Activated CD4-positive, alpha-beta T cell treated with anti-CD3 and anti-CD28 coated beads for 24 hours (primary cell): ENCODE data around the gene VAPB.
"Not testable (repeated sequence)": the region's sequence is repeated elsewhere in the genome, so short reads cannot be mapped to it uniquely, and the experiment has no call there.

ENCODE experiments used
- DNase-seq, 2 donors: peaks; one replicate each; pipeline ENCODE4 v3.0.0-alpha.2; 2020; ENCODE audit warnings: low read depth in 2 of 2

The VAPB gene, protein sequence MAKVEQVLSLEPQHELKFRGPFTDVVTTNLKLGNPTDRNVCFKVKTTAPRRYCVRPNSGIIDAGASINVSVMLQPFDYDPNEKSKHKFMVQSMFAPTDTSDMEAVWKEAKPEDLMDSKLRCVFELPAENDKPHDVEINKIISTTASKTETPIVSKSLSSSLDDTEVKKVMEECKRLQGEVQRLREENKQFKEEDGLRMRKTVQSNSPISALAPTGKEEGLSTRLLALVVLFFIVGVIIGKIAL

DNA sequence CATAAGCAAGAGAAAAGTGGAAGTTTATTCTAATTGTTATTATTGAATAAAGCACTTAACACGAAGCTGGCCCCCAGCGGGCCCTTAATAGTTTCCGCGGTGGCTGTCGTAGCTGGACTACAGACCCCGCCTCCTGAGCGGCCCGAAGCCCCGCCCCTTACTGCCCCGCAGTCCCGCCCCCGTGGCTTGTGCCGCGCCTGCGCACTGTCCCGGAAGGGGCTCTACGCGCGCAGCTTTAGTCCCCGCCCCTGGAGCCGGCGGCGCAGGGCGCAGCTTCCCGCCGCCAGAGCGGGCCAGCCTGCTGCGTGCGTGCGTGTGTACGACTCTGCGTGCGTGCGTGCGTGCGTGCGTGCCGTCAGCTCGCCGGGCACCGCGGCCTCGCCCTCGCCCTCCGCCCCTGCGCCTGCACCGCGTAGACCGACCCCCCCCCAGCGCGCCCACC, at the start of gene VAPB:
VAPB (plus strand) TSS at position 348 of the 442 bp plus-strand sequence. CDS start 231 bp downstream, outside the sequence.
- DNase-seq: peak; percentile 92 to 95

DNA sequence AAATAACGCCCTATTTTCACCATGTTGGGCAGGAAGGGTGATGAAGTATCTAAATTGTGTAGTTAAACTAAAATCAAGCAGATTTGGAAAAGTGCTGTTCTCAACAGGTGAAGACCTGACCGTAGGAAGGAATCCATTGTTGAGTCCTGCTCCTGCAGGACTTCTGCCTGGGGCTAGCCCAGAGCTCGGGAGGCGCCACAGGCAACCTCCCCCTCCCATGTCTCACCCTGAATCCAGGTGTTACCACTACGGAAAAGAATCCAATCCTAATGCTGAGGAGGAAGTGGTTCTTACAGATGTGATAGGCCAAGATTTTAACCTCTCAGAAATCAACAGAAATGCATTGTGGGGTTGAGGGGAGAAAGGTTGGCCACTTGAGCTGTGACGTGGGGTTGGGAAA, 49.3 kb upstream of the VAPB start:
- DNase-seq: no peak

DNA sequence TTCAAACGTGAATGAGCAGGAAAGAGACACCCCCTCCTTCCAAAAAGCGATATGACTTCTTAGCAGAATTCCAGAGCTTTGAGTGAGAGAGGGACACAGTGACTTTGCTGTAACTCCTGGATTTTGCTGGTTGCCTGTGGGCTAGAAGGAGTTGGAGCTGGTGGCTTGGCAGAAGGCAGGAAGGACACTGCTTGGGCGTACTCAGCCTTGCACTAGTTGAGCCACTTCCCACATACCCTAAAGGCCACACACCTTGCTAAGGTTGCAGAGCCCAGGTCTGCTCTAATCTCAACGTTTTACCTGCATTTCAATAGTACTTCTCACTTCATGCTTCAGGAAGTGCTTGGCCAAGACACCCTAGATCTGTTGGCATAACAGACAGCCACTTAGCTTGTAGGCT, 48.9 kb upstream of the VAPB start:
- DNase-seq: no peak

DNA sequence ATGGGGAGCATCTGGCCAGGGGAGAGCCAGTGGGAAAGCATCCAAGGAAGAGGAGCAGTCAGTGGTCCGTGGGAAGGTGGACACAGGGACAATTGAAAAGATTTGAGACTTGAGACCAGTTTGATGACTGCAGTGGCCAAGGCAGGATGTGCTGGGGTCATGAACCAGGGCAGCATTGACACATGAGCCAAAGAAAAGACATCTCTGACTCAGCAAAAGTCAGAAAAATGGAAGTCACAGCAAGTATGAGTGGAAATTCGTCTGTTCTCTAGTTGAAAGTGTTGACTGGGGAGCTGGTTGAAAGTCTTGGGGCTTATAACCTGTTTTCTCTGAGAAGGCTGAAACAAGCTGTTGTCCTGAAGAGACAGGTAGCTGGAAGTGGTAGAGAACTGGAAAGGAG, 48.2 kb upstream of the VAPB start:
- DNase-seq: no peak

DNA sequence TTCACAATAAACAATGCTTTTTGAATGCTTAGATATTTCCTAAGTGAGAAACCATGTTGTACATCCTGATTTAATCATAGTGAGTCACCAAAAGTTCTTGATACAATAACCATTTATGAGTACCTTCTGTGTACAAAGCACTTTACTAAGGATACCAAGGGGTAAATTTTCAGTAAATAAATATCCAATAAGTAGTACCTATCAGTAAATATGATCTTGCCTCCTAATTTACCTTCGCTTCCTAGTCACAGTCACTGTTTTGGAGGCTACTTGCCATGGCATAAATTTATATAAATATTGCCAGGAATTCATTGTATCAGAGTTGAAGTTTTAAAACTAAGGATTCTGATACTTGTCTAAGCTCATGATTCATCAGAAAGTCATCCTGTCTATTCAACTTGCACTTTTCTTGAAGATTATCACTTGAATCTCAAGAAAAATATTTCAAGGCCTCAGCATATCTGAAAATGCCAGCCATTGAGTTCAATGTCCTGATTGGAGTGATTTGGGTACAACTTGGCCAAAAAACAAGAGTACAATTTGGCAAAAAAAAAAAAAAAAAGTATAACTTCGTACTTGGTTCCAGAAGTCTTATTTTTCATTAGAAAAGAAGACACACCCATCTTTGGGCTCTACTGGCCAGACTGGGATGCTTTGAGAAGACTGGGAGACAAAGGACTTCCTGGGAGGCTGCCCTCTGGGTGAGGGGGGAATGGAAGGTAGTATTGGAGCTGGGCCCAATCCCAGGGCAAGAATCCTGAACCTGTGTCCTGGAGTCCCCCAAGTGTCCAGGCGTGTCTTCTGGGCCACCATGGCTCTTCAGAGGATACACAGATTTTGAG, 46.7 kb upstream of the VAPB start:
- DNase-seq: no peak

DNA sequence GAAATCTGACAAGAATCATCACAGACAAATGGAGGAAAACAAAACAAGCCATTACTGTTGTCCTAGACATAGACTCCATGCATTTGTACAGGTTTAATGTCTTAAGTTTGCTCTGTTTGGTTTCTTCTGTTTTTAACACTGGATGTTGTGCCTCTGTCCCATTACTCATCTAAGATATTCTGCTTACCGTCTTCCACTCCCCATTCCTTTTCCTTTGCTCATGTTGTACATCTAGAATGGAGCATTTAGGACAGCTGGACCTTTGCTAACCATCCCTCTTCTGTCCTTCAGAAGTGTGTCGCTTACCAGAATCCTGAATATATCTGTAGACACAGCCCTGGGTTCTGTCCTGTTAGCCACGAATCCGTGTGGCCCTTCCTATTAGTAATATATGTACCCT, 44.3 kb upstream of the VAPB start:
- no peak for DNase-seq

DNA sequence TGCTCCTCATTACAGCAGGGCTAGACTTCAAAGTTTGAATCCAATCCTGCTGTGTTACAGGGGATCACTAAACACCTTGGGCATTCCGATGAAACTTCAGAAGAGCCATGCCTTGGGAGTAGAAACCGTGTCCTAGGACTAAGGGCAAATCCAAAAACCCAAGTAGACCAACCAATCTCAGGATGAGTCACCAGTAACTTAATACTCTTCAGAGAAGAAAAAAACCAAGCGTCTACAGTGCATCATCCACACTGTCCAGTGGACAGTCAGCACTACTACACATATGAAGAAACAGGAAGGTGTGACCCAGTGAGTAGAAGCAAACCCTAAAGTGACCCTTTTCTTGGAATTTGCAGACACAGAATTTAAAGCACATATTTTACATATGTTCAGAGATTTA, 39.5 kb upstream of the VAPB start:
- no peak for DNase-seq

DNA sequence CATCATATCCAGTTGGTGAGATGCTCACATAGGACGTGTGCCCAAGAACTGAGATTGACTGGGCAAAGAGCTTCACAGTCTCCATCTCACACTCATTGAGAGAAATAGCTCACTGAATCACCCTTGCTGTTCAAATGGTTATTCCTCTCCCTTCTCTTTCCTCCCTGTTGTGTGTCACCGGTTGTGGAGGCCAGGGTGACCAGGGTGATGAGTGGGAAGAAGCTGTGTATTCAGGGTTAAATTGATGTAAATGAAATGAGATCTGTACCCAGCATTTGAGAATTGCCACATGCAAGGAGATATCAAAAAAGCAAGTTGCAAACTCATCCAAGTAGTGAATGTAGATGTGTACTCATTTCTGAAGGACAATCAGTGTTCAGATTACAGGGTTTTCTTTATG, 36.6 kb upstream of the VAPB start:
- DNase-seq: no peak

DNA sequence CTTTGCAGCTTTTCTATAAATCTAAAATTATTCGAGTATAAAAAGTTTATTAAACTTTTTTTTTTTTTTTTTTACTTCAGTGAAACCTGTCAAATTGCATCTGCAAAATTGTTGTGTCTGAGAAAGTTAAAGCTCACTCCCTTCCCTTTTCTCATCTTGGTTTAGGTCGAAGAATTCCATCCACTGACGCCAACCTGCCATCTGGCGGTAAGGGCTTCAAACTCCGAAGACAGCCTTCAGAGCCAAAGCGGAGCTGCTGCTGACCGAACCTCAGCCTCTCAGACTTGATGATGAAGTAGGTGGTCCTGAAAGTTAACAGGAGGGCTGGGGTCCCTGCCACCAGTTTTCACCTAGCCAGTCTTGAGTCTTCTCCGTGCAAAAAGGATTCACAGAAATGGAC, 29.6 kb upstream of the VAPB start:
- DNase-seq: no peak

DNA sequence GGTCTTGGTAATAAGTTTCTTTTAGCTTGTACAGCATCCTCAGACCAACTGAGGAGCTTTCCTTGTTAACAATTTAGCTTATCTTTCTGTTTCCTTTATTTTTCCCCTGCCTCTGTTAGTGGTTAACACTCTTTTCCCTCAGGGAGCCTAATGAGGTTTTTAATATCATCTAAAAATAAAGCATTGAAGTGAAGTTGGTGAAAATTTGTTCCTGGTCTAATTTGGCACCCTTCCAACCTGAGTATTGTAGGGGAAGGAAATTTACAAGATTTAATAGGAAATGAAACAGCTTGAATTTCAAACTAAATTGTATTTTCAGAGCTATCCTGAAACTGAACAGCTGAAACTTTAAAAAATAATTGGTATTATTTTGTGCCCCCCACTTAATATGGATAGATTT, 28.1 kb upstream of the VAPB start:
- no peak for DNase-seq

DNA sequence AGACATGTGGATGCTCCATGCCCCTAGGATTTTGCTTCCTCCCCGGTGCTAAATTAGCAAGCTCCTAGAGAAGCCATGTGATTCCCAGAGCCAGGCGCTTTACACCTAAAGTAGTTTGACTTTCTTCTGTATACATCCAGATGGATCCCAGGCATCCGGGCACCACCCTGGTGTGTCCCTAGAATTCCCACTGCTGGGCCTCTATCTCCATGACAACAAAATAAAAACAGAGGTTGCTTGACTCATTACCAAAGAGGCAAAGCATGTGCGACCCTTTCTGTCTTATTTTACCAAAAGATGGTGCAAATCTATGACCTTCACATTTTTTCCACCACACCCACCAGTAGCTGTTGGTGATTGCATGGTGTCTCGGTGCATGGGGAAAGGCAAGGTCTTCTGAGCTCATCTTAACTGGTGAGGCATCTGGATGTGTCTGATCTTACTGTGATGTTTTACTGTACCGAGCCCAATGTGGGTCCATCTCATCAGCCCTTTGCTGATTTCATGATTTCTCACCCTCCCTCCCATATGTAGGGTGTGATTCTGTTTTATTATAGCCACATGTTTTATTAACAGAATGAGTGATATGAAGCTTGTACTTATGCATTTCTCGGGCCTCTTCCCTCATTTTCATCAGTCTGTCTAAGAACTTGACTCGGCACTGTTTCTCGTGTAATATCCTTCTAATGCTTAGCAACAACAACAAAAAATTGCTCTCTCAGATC, 27.4 kb upstream of the VAPB start:
- DNase-seq: no peak

DNA sequence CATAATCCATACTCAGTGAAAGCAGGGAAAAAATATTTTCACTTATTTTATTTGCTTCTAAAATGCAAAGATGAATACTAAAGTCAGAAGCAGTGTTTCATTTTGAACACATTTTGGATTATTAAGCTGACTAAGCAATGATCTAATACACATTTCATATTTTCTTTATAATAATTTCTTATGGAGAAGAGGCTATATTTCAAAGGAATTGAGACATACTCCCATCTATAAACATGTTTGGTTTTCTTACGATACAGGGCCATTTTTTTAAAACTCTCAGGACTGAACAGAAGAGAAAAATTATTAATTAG, 26.9 kb upstream of the VAPB start:
- no peak for DNase-seq

DNA sequence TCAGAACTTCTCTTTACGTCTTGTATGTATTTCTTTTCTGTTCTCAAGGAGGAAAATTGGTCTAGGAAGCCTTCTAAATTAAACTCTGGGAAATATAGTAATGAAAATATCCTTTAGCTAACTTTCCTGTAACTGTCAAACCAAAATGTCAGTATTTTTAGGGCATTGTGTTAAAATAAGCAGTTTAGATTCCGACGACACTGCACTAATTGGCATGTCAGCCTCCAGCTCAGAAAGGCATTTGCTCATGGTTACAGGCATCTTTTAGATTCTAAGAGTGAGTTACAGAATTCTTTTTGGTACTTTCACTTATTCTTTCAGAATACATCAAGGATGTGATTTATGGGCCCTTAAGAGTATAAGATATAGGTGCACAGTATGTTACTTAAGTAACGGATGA, 26.1 kb upstream of the VAPB start:
- DNase-seq: no peak

DNA sequence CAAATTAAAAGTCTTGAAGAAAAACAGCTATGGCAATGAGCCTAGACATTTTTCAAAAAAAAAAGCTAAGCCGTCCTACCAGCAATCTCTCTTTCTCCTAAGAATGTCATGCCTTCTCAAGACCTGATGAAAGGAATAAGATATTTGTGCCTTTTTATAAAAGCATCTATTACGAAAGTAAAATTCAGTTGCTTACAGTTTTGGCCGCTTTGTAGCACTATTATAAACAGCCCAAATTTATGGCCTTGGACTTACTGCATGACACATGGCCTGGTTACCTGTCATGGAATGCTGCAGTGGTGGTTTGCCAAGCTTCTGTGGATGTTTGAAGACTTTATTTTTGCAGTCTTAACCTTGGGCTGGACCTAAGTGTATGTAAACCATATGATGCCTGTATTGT, 22.2 kb upstream of the VAPB start:
- DNase-seq: no peak

DNA sequence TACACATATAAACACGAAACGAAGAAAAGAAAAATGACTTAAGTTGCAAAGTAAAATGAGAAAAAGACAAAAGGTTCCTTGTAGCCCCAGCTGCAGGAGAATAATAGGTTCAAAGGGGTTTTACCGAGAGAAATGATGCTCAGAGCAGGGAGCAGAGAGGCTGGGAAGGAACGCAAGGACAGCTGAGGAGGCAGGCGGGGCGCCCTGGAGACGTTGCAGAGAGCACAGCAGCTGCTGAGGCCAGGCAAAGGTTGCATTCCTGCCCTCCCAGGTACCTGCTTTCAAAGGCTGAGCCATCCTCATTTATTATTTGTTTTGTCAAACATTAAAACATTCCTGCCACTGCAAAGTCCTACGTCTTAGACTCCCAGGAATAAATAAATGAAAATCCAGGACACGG, 16.2 kb upstream of the VAPB start:
- no peak for DNase-seq

DNA sequence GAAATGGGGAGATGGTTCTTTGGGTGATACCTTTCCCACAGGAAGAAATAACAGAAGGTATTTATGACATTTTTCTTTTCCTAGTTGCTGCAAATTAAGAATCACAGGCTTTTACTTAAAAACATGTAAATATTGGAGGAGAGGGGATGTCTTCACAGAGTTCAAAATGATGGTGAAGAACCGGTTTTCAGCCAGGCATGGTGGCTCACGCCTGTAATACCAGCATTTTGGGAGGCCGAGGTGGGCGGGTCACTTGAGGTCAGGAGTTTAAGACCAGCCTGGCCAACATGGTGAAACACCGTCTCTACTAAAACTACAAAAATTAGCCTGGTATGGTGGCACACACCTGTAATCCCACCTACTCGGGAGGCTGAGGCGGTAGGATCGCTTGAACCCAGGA, 15.7 kb upstream of the VAPB start:
- DNase-seq: not testable (repeated sequence)

DNA sequence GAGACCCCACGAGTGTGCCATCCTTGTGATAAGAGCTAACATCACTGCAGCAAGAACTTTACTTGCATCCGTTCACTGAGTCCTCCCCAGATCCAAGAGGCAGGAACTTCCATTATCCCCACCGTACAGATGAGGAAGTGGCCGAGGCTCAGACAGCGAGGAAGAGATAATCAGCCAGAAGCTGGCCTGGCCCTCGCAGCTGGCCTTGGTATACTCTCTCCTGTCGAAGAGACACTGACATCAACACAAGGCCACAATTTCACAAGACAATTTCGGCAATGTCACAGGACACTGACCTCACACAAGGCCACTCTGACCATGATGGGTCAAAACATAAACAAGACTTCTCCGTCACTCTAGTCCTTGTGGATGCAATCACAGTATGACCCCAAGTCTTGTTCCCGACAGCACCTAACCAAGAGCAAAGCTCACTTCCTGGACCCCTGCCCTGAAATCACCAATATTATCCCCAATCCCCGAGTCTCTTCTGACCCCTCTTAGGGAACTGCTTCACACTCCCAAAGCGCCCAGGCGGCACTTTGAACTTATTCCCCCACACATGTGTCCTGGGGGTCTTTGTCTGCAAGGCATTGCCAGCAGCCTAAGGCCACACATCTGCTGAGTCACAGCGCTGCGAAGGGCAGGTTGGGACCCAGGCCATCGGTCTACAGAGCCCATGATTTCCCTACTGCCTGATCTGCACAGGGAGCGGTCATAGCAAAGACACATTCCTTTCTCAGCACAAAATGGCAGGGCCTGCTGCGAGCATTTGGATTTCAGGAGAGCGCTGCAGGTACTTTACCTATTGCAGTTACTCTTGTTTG, 14.8 kb upstream of the VAPB start:
- no peak for DNase-seq

DNA sequence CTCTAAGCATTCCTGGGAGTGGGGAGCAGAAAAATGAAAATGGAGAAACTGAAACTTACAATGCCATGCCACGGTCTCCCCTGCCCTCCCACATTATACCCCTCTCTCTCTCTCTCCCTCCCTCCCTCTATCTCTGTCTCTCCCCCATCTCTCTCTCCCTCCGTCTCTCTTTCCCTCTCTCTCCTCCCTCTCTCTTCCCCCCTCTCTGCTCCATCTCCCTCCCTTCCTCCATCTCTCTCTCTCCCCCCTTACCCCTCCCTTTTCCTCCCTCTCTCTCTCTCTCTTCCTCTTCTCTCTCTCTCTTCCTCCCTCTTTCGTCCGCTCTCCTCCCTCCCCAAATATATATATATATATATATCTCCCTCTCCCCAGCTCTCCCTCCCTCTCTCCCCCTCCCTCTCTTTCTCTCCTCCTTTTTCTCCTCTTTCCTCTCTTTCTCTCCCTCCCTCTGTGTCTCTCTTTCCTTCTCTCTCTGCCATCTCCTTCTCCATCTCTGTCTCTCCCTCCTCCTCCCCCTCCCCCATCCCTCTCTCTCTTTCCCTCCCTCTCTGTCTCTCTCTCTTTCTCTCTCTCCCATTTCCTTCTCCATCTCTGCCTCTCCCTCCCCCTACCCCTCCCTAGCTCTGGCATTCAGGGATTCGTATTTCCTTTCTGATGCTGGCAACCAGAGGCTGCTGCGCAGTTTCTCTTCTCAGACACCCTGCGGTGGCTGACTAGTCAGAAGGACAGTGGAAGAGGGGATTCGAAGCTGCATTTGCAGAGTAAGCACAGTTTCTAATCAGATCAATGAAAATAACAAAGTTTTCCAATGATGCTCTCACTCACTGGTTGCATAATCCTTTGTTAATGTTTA, 13.9 kb upstream of the VAPB start:
- no peak for DNase-seq

DNA sequence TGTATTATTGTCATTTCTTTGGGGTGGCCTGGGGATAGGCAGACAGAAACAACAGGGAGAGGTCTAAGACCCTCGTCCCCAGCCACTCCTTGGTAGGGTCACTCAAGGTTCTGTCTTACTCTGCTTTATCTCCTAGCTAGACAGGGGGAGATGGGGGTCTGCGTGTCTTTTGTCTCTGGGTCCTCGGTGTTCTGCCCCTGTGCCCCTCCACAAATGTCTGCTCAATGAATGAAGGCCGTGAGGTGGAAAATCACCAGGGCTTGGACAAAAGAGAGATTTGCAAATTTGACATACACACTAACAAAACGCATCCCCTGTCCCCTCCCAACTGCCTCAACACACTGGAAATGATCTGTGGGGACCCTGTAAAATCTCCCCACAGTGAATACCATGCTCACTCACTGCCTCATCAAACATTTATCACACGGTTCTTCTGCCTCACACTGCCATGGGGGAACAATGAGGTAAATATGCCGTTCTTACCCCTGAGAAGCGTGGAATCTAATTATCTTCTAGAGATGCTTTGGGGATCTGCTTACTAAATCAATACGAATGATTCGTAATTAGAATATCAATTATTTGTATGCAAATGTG, 13.2 kb upstream of the VAPB start:
- no peak for DNase-seq

DNA sequence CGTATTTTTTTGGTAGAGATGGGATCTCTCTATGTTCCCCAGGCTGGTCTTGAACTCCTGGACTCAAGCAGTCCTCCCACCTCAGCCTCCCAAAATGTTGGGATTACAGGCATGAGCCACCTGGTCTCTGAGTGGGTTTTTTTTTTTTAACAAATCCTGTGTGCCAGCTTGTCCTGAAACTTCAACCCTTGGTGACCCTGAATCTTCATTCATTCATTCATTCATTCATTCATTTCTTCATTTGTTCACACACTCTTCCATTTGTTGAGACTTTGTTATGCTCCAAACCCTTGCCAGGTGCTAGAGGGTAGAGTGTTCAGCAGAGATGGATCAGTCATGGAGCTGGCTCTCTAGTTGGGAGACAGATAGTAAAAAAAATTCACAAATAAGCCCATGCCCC, 12.0 kb upstream of the VAPB start:
- no peak for DNase-seq
